ENCODE results near the gene DENND4C.
"Not testable (repeated sequence)": the region's sequence is repeated elsewhere in the genome, so short reads cannot be mapped to it uniquely, and the experiment has no call there.

DENND4C gene

GRCh38 chr9:19266778-19267384, 36.4 kb downstream of the DENND4C start:
- DNase-seq (ENCODE audit: low spot score), result not testable (repeated sequence)

- DNase-seq (ENCODE audit: low spot score), result no peak
These were observed 39.1 kb downstream of the DENND4C start for GRCh38 chr9:19269582-19269981.

- no peak for DNase-seq (ENCODE audit: low spot score)
These were observed 40.0 kb downstream of the DENND4C start for GRCh38 chr9:19270421-19270949.

- DNase-seq (ENCODE audit: low spot score), result no peak
These were observed 40.6 kb downstream of the DENND4C start for GRCh38 chr9:19271081-19271480.

GRCh38 chr9:19281801-19282200, 51.3 kb downstream of the DENND4C start:
- DNase-seq (ENCODE audit: low spot score), result no peak

GRCh38 chr9:19283072-19283710, 52.7 kb downstream of the DENND4C start:
- DNase-seq (ENCODE audit: low spot score), result no peak

GRCh38 chr9:19284729-19285128, 54.2 kb downstream of the DENND4C start:
- DNase-seq (ENCODE audit: low spot score), result no peak

- DNase-seq (ENCODE audit: low spot score), result peak; percentile 13
These were observed 56.2 kb downstream of the DENND4C start for GRCh38 chr9:19286634-19287188.

GRCh38 chr9:19288081-19288480, 57.6 kb downstream of the DENND4C start:
- no peak for DNase-seq (ENCODE audit: low spot score)

- DNase-seq (ENCODE audit: low spot score), result no peak
These were observed 59.6 kb downstream of the DENND4C start for GRCh38 chr9:19290103-19290502.

- DNase-seq (ENCODE audit: low spot score), result no peak
These were observed 63.7 kb downstream of the DENND4C start for GRCh38 chr9:19294219-19294618.

GRCh38 chr9:19298436-19299000, 68.0 kb downstream of the DENND4C start:
- no peak for DNase-seq (ENCODE audit: low spot score)

- DNase-seq (ENCODE audit: low spot score), result no peak
These were observed 72.7 kb downstream of the DENND4C start for GRCh38 chr9:19303216-19303615.

GRCh38 chr9:19306568-19306967, 76.1 kb downstream of the DENND4C start:
- no peak for DNase-seq (ENCODE audit: low spot score)

- no peak for DNase-seq (ENCODE audit: low spot score)
These were observed 79.8 kb downstream of the DENND4C start for GRCh38 chr9:19310246-19310645.

- DNase-seq (ENCODE audit: low spot score), result no peak
These were observed 83.1 kb downstream of the DENND4C start for GRCh38 chr9:19313573-19313972.

- DNase-seq (ENCODE audit: low spot score), result no peak
These were observed 90.0 kb downstream of the DENND4C start for GRCh38 chr9:19320495-19320894.

GRCh38 chr9:19331877-19332276, 101.4 kb downstream of the DENND4C start:
- DNase-seq (ENCODE audit: low spot score), result no peak

- DNase-seq (ENCODE audit: low spot score), result no peak
These were observed 105.7 kb downstream of the DENND4C start for GRCh38 chr9:19336166-19336565.

- no peak for DNase-seq (ENCODE audit: low spot score)
These were observed 112.5 kb downstream of the DENND4C start for GRCh38 chr9:19342947-19343346.

- no peak for DNase-seq (ENCODE audit: low spot score)
These were observed 128.2 kb downstream of the DENND4C start for GRCh38 chr9:19358701-19359100.

GRCh38 chr9:19369107-19369506, 138.6 kb downstream of the DENND4C start:
- no peak for DNase-seq (ENCODE audit: low spot score)

GRCh38 chr9:19371942-19372341, 141.4 kb downstream of the DENND4C start:
- DNase-seq (ENCODE audit: low spot score), result no peak

All from HuH-7.5 (cell line).